ENCODE results near the gene CACNA1C.

Gene CACNA1C

DNA sequence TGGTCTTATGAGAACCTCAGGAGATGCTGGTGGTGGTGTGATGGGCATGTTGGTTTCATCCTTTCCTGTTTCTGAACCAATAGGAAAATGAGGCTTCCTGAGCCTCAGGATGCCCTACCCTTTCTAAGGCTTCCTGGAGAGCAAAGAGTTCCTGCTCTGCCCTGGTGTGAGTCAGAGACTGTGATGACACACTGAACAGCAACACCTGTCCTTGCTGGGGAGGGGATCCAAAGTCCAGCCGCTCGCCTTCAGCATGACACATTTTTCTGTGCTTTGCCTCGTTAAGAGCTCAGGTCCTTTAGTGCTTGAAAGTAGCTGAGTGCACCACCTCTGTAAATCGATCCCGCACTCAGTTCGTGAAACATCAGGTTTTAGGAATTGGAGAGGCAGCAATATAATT lies 116.0 kb downstream of the CACNA1C start:
- DNase-seq (ENCODE audit: low read depth in 1 of 2, low spot score in 1 of 2) = no peak

DNA sequence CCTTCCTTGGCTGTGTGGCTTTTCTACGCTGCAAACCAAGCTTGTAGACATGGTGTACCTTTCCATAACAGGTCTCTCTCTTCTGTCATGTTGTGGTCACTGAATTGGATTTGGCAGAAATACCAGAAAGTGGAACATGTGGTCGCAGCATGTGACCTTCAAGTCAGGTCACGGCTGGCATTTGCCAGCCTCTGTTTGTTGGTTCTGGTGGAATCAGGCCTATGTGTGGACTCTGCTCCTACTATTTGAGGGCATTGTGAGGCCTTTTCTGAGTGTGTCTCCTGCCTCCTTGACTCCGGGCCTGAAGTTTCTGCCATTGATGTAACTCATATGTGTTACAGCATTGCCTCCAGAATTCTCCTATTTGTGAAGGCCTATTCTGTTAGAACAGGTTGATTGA lies 116.7 kb downstream of the CACNA1C start:
- no peak for DNase-seq (ENCODE audit: low read depth in 1 of 2, low spot score in 1 of 2)

DNA sequence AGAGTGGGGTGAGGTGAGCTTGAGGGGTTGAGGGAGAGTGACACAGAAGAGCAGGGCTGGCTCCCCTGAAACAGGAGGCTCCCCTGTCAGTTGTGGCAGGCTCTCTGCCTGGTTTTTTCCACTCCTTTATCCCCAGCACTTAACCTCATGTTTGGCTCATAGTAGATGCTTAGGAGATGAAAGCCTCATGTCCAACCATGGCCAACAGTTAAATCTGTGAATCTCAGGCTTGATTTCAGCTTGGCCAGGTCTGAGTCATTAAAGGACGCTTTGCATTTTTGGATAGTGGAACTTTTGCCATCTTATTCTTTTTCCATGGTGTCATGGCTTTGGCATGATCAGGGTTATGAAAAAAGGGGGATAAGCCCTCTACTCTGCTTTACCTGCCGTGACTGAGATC lies 117.2 kb downstream of the CACNA1C start:
- DNase-seq (ENCODE audit: low read depth in 1 of 2, low spot score in 1 of 2) = no peak

DNA sequence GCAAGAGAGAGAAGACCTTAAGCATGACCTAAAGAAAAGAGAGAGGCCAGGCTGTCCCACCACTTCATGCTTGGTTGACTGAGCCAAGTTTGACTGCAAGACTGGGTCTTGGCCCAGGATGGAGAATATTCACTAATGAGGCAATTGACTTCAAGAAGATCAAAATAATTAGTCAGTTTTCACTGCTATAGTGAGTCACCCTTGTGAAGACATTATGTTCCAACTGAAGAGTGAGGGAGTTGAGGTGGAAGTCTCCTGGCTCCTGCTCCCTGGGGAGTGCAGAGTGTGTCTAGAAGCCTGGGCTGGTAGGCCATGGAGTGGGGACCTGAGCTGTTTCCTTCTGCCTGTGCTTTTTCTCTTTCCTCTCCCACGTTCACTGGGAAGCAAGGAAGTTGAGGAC lies 117.6 kb downstream of the CACNA1C start:
- DNase-seq (ENCODE audit: low read depth in 1 of 2, low spot score in 1 of 2) = no peak

DNA sequence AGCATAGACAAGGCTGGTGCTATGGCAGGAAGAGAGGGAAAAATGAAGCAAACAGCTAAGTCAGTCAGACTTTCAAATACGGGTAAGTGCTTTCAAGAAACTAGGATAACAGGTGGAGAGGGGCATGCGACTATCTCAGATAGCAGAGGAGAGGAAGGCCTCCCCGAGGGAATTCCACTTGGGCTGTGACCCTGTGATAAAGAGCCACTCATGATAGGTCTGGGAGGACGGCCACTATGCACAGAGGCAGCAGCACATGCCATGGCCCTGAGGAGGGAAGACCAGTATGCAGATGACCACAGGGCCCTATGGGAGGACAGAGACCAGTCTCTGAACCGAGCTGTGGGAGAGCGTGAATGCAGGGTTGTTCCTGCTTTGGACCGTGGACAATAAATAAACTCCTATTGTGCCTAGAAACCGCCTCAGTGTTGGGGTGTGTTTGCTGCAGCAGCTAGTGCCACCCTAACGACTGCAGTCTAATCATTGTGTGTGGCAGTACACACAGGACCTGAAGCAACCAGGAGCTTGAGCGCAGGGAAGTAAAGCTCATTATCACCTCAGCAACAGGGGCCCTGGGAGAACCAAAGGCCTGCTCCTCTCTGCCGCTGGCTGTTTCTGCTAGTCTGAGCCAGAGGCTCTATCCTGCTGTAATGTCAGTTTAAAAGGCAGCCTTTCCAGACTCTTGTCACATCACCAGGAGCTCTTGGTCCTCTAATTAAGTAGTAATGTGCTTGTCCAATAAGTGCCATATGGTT lies 119.1 kb downstream of the CACNA1C start:
- no peak for DNase-seq (ENCODE audit: low read depth in 1 of 2, low spot score in 1 of 2)

DNA sequence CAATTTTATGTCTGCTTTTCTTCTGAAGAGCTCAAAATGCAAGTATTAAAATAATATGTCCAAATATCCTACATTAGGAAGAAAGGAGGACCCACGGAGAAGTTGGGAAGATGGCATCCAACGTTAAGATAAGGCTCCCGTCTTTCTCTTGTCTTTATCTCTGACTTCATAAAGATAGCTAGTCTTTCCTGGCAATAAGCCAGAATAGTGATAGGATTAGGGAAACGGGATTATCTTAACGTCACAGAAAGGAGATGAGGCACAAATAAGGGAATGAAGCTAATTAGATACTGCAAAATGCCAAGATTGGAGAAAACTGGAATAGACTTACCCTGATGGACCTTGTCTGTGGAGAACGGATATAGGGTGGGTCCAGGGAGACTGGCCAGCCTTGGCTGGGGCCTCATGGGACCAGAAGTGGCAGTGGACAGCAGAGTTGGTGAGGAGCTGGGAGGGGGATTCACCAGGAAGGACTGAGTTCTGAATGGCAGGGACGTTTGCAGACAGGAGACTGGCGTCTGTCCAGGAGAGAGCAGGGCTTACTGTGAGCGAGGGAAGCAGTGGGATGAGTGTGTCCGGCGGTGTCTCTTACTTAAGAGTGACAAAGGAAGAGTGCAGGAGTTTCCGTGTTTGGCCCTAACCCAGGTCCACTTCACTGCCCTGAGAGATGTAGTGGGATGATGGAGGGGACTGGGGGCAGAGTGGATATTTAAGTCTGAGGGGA lies 119.9 kb downstream of the CACNA1C start:
- no peak for DNase-seq (ENCODE audit: low read depth in 1 of 2, low spot score in 1 of 2)

DNA sequence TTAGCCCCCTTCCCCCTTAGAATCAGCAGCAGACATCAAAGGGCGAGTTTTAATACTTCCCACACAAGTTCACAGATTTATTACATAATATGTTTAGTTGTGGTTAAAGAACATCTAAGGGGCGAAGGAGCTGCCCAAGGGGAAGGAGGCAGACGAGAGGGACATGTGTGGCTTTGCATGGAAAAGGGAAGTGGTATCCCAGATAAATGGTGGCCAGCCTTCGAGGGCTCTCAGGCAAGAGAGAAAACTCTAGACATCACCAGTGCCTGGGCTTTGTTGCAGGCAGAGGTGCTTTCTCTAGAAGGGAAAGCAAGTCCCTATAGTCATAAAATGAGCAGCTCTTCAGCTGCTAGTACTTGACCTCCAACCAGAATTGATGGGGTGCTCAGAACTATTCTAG lies 121.2 kb downstream of the CACNA1C start:
- DNase-seq (ENCODE audit: low read depth in 1 of 2, low spot score in 1 of 2) = no peak

DNA sequence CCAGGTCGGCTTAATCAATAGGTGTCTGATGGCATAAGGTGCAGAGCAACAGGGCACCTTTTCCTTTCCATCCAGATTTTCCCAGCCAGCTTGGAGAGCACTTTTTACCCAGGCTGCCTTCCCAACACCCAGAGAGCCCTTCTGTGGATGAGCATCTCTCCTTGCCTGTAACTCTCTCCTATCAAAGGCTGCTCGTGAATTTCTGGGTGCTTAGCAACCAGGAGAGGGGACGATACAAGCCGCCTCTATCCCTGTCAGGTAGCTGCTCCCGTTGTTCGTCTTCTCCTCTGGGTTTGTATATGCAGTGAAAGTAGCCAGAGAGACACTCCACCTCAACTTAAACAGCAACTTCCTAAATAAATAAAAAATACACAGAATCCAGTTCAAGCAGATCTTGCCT lies 124.2 kb downstream of the CACNA1C start:
- no peak for DNase-seq (ENCODE audit: low read depth in 1 of 2, low spot score in 1 of 2)

DNA sequence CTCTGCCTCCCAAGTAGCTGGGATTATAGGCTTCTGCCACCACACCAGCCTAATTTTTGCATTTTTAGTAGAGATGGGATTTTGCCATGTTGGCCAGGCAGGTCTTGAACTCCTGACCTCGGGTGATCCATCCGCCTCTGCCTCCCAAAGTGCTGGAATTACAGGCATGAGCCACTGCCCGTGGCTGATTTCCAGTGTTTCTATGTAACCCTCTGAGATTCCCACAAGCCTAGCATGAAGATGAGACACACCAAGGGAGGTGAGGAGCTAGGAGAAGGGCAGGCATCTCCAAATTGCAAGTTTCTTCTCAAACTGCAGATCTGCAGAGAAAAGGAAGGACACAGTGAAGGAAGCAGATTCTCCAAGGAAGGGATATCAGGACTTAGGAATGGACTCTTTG lies 125.0 kb downstream of the CACNA1C start:
- no peak for DNase-seq (ENCODE audit: low read depth in 1 of 2, low spot score in 1 of 2)

DNA sequence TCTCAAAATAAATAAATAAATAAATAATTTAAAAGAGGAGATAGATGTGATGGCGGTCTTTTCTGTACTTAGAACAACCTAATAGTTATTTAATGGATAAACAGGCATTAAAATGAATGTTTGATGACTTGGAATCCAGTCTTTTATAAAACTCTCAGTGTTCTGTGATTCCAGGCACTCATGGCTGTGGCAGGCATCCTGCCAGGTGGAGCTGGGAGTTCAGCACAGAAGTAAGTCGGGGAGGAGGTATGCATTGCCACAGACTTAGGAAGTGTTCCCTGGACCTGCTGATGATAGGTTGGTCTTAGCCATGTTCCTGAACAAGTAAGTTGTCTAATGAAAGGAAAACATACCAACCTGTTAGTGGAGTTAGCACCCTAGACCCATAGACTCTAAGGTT lies 126.3 kb downstream of the CACNA1C start:
- DNase-seq (ENCODE audit: low read depth in 1 of 2, low spot score in 1 of 2) = no peak

DNA sequence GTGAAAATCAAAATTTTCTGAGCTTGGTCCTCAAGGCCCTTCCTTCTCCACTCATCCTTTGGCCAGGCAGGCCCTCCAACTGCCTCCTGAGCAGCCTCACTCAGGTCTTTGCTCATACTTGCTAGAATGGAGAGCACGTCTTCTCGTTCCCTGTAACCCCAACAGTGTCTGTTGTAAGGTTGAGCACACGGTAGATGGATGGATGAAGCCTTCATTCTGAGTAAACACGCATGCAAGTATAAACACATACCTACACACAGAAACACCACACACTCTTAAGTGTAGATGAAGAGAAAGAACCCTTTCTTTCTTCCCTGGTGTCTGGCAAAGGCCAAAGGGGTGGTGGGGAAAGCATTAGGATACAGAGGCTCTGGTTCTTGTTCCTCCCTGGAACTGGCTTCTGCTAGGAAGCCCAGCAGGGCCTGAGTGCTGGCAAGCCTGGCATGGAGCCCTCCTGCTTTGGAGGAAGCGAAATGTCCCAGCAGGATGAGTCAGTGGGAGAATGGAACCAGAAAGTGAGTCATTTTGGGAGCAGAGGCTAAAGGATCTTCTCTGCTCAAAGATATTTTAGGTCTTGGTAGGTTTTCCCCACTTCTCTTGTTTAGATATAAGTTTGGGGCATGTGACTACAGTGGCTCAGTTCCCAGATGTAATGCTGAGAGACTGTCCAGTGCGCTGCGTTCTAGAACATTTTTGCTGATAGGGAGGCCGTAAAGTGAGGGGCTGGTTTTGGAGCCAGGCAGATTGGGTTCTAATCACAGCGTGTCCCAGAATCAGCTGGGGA lies 127.4 kb downstream of the CACNA1C start:
- DNase-seq (ENCODE audit: low read depth in 1 of 2, low spot score in 1 of 2) = no peak

DNA sequence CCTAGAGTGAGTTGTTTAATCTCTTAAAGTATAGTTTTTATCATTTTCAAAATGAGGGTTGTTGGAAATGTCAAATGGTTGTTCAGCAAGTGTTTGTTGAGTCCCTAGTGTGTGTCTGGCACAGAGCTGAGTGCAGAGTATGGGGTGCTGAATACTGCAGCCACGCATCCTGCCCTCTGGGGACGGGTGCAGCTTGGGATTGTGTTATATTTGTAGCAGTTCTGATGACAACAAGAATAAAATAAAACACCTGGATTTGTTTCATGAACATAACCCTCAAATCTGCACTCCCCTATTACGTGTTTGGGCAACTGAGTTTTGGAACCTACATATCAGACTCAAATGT lies 127.9 kb downstream of the CACNA1C start:
- DNase-seq (ENCODE audit: low read depth in 1 of 2, low spot score in 1 of 2) = no peak

DNA sequence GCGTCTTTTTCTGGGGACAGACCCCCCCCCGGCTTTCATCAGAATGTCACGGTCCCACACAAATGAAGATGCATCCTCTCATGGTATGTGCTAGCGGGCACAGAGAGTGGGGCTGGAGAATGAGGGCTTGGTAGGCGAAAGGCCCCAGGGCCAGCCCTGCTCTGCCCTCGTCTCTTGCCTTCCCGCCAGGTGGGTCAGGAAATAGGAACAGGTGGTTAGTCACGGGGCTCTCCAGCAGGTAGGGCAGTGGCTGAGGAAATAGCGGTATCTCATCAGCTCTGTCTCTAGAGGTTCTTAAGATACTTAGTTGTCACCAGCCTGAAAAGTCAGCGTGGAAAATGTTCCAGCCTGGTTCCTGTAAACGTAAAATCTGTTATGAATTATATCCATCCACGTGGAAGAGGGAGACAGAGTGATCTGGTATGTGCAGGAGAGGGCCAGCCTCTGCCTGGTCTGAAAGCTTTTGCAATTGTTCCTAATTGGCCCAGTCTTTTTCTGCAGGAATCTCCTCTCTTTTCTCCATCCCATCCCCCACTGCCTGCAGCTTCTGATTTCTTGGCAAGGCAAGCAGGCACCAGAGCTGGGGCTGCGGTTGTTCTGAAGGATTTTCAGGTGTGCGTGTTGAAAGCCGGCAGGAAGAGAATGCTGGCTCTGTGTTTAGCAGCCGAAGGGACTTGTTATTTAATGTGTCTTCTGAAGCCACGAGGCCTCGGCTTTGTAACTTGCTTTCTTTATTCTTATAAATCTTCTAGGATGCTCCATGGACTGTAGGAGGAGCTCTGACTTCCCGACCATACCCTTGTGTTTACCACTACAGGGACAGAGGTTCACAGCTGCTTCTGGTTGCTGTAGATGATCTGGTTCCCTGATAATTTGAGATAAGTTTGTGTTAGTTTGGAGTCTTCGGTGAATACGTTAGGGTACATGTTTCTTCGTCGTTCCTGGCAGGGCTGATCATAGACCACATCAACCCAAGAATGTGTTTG lies 131.1 kb downstream of the CACNA1C start:
- no peak for DNase-seq (ENCODE audit: low read depth in 1 of 2, low spot score in 1 of 2)

DNA sequence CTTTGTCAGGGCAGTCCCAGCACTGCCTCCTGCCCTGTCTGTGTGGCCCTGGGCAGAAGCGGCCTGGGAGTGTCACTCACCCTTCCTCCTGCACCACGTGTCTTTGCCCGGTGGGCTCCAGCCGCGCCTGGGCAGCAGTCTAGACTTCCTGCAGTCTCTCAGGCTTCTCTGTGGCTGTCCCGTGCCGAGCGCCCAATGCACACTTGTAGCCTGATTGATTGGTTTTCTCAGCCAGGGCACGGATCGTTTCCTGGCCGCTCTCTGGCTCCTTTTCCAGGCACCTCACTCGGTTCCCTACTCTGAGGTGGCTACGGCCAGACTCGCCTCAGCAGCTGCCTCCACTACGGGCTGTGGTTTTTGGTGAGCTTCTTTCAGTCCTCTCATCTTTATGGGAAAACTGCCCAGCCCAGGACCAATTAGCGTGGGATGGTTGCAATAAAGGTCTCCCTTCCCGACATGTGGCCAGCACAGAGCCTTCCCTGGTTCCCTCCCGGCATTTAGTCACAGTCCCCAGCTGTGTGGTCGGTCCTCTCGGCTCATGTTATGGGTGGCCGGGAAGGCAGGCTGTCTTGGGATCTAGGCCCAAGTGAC lies 133.1 kb downstream of the CACNA1C start:
- no peak for DNase-seq (ENCODE audit: low read depth in 1 of 2, low spot score in 1 of 2)

DNA sequence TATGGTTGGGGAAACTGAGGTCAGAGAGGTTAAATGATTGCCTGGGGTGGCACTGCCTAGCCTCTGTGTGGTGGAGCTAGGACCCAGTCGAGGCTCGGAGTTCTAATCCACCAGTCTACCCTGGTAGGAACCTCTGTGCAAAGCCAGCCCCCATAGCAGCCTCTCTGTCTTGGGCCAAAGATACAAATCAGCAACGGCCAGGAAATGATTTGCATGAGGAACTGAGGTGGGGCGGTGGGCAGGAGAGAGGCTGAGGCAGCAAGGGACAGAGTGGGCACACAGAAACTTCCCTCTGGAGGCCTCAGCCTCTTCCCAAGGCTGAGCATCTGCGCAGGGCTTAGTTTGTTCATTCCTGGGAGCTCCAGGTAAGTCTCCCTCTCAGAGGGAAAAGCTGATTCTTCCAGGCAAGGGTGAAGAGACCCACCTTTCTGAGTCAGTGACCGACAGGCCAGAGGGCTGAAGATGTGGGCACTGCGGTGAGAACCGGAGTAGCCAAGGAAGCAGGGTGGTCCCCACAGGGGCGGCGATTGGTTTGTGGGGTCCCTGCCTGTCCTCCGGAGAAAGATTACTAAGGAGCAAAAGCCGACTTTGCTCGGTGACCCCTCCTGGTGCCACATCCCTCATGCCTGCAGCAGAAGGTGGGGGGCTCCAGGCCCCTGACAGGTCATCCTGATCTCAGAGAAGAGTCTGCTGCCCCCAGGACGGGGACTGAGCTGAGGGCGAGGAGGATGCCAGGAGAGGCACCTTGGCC lies 134.6 kb downstream of the CACNA1C start:
- DNase-seq (ENCODE audit: low read depth in 1 of 2, low spot score in 1 of 2) = no peak

DNA sequence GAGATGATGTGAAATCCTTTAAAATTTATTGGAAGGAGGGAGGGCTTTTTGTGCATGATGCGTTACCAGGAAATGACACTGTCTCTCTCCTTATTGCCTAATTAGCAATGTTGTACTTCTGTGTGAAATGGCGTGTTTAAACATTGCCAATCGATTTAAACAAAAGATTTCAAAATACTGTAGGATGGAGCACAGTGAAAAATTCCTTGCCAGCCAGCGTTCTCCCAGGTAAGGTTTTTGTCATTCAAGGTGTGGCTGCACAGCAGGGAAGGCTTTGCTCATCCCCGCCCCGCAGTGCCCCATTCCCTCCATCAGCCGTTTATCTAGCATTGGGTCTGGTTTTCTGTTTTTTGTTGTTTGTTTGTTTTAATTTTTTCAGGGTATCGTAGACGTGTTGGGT lies 137.3 kb downstream of the CACNA1C start:
- no peak for DNase-seq (ENCODE audit: low read depth in 1 of 2, low spot score in 1 of 2)

DNA sequence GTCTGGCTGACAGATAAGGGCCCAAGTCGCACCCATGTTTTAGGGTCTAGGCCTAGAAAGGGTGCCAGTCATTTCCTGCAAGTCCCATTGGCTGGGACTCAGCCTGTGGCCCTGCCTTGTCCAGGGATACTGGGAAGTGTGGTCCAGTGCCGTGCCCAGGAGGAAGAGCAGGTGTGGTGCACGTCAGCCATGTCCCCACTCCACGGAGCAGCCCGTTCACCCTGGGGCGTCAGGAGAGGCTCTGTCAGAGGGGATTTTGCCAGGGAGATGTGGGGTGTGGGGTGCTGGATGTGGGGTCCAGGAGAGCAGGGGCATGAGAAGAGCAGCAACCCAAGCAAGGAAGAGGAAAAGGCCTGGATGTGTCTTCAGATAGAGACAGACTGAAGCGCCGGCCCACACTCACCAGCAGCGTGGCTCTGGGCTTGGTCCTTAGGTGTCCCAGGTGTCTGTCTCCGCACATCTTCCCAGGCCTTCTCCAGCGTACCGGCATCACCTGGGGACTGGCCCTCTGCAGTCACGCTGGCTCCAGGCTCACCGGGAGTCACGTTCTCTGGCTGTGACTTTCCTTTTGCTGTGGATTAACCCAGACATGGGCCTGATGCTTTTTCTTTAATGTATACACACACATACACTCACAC lies 138.2 kb downstream of the CACNA1C start:
- DNase-seq (ENCODE audit: low read depth in 1 of 2, low spot score in 1 of 2) = no peak

DNA sequence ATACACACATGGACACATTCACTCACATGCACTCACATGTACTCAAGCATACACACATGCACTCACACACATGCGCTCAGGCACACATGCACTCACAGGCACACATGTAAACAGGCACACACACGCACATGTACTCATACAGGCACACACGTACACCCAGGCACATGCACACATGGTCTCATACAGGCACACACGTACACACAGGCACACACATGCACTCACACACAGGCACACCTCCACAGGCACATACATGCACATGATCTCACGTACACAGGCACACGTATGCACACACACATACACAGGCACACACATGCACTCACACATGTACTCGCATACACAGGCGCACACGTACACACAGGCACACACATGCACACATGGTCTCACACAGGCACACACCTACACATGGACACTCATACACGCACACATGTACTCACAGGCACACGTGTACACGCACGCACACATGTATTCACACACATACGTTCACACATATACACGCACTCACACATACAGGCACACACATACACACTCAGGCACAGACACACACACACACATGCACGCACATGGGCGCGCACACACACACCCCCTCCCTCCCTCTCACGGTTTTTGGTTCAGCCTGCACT lies 138.9 kb downstream of the CACNA1C start:
- DNase-seq (ENCODE audit: low read depth in 1 of 2, low spot score in 1 of 2) = no peak

DNA sequence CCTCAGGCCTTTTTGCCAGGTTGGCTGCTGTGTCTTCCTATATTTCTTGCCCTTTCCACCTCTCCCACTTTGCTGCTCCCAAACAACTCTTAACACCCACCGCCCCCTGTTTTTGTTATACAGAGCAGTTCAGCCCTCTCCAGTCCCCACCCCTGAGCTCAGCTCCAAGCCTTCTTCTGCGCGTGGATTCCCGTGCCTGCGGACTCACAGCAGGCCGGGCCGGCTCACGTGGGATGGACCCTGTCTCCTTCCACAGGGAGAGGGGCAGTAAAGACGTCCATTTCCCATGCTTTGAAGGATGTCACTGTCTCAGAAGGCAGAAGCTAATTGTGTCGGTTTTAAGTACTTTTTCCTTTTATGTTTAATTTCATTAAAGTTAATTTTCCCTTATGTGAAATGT lies 139.4 kb downstream of the CACNA1C start:
- no peak for DNase-seq (ENCODE audit: low read depth in 1 of 2, low spot score in 1 of 2)

All from activated CD4-positive, alpha-beta T cell treated with anti-CD3 and anti-CD28 coated beads, Interleukin-2, amount 50 U/mL, for 24 hours (primary cell).